Measurements from ENCODE around the gene WDFY2.

GRCh38 chr13:51738226-51738905 lies 154.1 kb downstream of the WDFY2 start:
- no peak for TF ChIP-seq CTCF (conservative IDR thresholded peaks at IDR 0.05; ENCODE audit: low read depth, low read length)
- no peak for TF ChIP-seq EZH2 (IDR thresholded peaks at IDR 0.05; ENCODE audit: low read length, unreplicated experiment)

All from PC-3 (cell line).